ENCODE results near the gene NOC2L. TPM values are rescaled to one million over a fixed set of nuclear protein-coding genes. Genes with fewer than 3 reads are reported as not detected.

The NOC2L gene
- total and polyA plus RNA-seq, 9 of the 15 experiments (the other 6 are each of a cell fraction or from before 2014, with no cell fraction given), result 4.0 to 410 (median 200) TPM

GRCh38 chr1:958823-959730, at the start of gene NOC2L (continued):
- TF ChIP-seq GABPA (tag; conservative IDR thresholded peaks at IDR 0.05; ENCODE audit: low read depth) (peak; percentile 96), PCBP1 (IDR thresholded peaks at IDR 0.05; ENCODE audit: low read depth, low read length, poor library complexity, severe bottlenecking) (peak; percentile 85), ATF7 (IDR thresholded peaks at IDR 0.05) (peak; percentile 44), HDAC2 (IDR thresholded peaks at IDR 0.05) (peak; percentile 93), KAT8 (IDR thresholded peaks at IDR 0.05; ENCODE audit: low read depth) (no peak), EP300 (IDR thresholded peaks at IDR 0.05; ENCODE audit: low read length) (no peak), KDM1A (IDR thresholded peaks at IDR 0.05) (no peak), POLR2G (IDR thresholded peaks at IDR 0.05; ENCODE audit: low read depth, low read length) (peak; percentile 88), KDM5B (IDR thresholded peaks at IDR 0.05; ENCODE audit: insufficient replicate concordance, low read depth, low read length) (peak; percentile 87), ARHGAP35 (IDR thresholded peaks at IDR 0.05; ENCODE audit: partially characterized antibody) (no peak), CREB1 (IDR thresholded peaks at IDR 0.05) (peak; percentile 55), CREB1 (CRISPR knock-in tag; IDR thresholded peaks at IDR 0.05) (peak; percentile 59; the same call in 1 of the 2 replicates), ZBTB12 (CRISPR knock-in tag; IDR thresholded peaks at IDR 0.05) (no peak), NR0B1 (IDR thresholded peaks at IDR 0.05; ENCODE audit: partially characterized antibody) (no peak), ZNF12 (CRISPR knock-in tag; IDR thresholded peaks at IDR 0.05) (no peak), ILF3 (IDR thresholded peaks at IDR 0.05; ENCODE audit: borderline replicate concordance) (no peak)
- TF ChIP-seq, protein P1, sequence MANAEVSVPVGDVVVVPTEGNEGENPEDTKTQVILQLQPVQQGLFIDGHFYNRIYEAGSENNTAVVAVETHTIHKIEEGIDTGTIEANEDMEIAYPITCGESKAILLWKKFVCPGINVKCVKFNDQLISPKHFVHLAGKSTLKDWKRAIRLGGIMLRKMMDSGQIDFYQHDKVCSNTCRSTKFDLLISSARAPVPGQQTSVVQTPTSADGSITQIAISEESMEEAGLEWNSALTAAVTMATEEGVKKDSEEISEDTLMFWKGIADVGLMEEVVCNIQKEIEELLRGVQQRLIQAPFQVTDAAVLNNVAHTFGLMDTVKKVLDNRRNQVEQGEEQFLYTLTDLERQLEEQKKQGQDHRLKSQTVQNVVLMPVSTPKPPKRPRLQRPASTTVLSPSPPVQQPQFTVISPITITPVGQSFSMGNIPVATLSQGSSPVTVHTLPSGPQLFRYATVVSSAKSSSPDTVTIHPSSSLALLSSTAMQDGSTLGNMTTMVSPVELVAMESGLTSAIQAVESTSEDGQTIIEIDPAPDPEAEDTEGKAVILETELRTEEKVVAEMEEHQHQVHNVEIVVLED (CRISPR knock-in tag; IDR thresholded peaks at IDR 0.05), result 0 out of 2 replicates have a peak, but pooled peaks have one; percentile 40
- TF ChIP-seq, protein P2, sequence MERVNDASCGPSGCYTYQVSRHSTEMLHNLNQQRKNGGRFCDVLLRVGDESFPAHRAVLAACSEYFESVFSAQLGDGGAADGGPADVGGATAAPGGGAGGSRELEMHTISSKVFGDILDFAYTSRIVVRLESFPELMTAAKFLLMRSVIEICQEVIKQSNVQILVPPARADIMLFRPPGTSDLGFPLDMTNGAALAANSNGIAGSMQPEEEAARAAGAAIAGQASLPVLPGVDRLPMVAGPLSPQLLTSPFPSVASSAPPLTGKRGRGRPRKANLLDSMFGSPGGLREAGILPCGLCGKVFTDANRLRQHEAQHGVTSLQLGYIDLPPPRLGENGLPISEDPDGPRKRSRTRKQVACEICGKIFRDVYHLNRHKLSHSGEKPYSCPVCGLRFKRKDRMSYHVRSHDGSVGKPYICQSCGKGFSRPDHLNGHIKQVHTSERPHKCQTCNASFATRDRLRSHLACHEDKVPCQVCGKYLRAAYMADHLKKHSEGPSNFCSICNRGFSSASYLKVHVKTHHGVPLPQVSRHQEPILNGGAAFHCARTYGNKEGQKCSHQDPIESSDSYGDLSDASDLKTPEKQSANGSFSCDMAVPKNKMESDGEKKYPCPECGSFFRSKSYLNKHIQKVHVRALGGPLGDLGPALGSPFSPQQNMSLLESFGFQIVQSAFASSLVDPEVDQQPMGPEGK (CRISPR knock-in tag; IDR thresholded peaks at IDR 0.05; ENCODE audit: borderline replicate concordance), result no peak
